Dermis microvascular lymphatic vessel endothelial cell (primary cell): ENCODE data around the gene TMCC1. TPM values are rescaled to one million over a fixed set of nuclear protein-coding genes. Genes with fewer than 3 reads are reported as not detected.
"Not testable (repeated sequence)": the region's sequence is repeated elsewhere in the genome, so short reads cannot be mapped to it uniquely, and the experiment has no call there.

Source experiments
- DNase-seq, 2 donors: peaks; one replicate each; pipeline versions ENCODE4 v3.0.0 to v3.0.0-alpha.2; 2010; ENCODE audit warnings: low read depth in 2 of 2
- total RNA-seq: library from RNA; depleted of rRNA; stranded (reverse); fragments of >200 nt; gene quantifications from 2 replicates; pipeline ENCODE4 v1.2.1, GENCODE V29; 2014

TMCC1 gene
- total RNA-seq, 1 donor from 2014 or later, result 34.7 TPM

DNA sequence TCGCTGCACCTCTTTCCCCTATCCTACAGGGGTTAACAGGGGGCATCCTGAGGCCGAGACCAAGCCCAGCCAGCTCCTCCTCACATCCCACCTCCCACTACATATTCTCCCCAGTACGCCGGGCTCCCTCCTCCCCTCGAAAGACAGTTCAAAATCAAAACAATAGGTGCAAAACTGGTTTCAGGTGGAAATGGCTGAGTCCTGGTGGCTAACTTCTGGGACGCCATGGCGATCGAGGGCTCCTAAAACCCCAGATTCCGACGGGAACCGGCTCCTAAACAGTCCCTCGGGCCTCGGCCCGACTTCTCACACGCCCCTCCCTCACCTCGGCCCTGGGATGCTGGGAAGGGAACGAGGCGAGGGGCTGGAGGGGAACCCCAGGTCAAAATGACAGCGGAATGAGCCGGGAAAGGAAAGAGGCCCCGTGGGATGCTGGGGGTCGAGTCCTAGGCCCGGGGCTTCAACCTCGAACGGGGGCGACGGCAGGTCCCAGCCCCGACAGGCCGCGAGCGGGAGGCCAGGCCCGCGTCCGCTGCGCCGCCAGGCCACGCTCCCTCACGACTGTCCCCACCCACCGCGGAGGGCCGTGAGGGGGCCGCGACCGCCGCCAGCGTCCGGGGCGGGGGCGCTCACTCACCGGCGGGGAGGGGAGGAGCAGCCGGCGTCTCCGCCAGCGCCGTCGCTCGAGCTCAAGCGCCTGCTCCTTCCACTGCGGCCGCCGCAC lies 492 bp downstream of the TMCC1 start:
- DNase-seq, result peak in 1 of 2 donors; percentile 74

GRCh38 chr3:129892486-129892856 lies 1.0 kb downstream of the TMCC1 start:
- DNase-seq, result peak in 1 of 2 donors; percentile 16

GRCh38 chr3:129890891-129891290 lies 2.6 kb downstream of the TMCC1 start:
- DNase-seq, result peak in 1 of 2 donors; percentile 27

DNA sequence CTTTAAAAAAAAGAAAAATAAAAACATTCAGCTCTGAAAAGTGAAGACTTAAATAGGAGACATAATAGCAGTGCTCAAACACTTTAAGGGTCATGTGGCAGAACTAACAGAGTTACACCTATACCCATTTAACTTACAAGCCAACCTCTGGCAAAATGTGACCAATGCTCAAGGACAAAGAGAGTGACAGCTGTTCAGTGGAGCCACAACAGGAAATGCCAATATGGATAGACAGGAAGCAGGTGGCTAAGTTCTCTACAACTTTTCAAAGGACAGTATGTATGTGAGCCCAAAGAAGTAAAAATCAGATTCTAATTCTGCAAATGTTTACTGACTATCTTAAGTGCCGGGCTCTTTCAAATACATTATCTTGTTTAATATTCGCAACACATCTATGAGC lies 3.4 kb downstream of the TMCC1 start:
- peak; percentile 74 to 86 for DNase-seq

- DNase-seq, result peak in 1 of 2 donors; percentile 78
These were observed 4.7 kb downstream of the TMCC1 start for GRCh38 chr3:129888771-129889170.

- DNase-seq, result no peak
These were observed 12.2 kb downstream of the TMCC1 start for GRCh38 chr3:129881261-129881660.

GRCh38 chr3:129878355-129878754 lies 15.2 kb downstream of the TMCC1 start:
- DNase-seq, result no peak

DNA sequence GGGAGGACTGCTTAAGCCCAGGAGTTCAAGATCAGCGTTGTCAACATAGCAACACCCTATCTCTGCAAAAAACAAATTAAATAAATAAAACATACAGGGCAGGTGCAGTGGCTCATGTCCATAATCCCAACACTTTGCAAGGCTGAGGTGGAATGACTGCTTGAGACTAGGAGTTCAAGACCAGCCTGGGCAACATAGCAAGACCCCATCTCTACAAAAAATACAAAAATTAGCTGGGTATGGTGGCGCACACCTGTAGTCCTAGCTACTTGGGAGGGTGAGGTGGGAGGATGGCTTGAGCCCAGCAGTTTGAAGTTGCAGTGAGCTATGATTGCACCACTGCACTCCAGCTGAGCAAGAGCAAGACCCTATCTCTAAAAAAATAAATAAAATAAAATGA lies 19.0 kb downstream of the TMCC1 start:
- DNase-seq, result not testable (repeated sequence)

DNA sequence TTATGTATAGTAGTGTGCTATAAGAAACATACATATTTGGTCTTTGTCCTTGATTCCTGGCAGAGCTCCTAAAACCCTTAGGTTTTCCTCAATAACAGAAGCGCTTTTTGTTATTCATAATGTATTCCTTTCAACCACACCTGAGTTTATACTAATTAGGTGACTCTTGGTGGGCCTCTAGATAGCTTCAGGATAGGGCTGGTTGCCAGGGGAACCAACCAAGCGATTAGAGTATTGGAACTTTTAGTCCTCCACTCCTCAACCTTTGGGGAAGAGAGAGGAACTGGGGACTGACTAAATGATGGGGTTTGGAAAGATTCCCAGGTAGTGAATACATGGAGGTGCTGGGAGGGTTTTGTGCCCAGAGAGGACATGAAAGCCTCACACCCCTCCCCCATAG lies 24.6 kb downstream of the TMCC1 start:
- DNase-seq, result no peak

- no peak for DNase-seq
These were observed 25.9 kb downstream of the TMCC1 start for GRCh38 chr3:129867506-129868124.

DNA sequence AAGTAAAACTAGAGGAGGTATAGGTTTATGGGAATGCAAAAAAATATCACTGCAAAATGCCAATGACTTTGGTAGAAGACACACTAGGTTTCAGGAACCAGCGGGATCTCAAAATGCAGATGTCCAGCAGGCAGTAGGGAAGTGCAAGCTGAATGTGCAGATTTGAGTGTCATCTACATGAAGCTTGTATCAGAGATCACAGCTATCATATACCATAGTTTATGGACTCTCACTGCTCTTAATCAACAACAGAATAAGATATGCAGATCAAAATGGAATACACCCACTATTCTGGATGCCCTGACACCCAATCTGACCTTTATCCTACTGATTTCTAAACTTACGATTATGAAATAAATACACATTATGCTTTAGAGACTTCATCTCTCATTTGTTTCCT lies 27.7 kb downstream of the TMCC1 start:
- DNase-seq, result no peak

DNA sequence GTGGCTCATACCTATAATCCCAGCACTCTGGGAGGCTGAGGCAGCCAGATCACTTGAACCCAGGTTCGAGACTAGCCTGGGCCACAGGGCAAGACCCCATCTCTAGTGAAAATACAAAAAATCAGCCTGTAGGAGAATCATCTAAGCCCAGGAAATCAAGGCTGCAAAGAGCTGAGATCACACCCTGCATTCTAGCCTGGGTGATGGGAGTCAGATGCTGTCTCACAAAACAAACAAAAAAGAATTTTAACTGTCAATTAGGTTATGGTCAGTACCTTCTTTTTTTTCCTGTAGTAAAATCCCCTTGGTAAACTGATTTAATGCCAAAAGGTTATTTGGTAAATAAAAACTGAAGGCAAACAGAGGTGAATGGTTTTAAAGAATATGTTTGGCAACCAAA lies 29.0 kb downstream of the TMCC1 start:
- no peak for DNase-seq

DNA sequence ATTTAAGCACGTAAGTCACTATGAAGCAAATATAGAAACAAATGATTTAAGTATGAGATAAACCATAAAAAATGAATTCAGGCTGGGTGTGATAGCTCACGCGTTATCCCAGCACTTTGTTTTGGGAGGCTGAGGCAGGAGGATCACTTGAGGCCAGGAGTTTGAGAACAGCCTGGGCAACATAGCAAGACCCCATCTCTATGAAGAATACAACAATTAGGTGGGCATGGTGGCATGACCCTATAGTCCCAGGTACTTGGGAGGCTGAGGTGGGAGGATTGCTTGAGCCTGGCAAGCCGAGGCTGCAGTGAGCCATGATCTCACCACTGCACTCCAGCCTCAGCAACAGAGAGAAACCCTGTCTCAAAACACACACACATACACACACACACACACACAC lies 34.2 kb downstream of the TMCC1 start:
- DNase-seq, result no peak

DNA sequence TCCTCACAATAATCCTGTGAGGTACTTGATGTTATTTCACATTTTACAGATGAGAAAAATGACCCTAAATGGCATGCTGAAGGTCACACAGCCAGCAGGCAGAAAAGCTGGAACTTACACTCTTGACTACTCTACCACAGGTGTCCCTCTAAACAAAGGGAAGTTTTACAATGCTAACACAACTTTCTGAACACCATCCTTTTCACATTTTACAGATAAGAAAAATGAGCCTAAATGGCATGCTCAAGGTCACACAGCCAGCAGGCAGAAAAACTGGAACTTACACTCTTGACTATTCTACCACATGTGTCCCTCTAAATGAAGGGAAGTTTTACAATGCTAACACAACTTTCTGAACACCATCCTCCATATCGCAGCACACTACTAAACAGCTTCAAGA lies 35.6 kb downstream of the TMCC1 start:
- no peak for DNase-seq

DNA sequence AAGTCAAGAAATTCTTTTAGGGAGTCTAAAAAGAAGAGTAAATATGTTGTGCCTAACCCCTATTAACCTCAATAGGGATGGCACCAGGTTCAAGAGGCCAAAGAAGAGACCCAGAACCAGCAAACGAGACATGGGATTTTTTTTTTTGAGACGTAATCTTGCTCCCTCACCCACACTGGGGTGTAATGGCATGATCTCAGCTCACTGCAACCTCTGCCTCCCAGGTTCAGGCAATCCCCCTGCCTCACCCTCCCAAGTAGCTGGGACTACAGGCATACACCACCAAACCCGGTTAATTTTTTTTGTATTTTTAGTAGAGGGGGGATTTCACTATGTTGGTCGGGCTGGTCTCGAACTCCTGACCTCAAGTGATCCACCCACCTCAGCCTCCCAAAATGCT lies 36.7 kb downstream of the TMCC1 start:
- DNase-seq, result not testable (repeated sequence)

DNA sequence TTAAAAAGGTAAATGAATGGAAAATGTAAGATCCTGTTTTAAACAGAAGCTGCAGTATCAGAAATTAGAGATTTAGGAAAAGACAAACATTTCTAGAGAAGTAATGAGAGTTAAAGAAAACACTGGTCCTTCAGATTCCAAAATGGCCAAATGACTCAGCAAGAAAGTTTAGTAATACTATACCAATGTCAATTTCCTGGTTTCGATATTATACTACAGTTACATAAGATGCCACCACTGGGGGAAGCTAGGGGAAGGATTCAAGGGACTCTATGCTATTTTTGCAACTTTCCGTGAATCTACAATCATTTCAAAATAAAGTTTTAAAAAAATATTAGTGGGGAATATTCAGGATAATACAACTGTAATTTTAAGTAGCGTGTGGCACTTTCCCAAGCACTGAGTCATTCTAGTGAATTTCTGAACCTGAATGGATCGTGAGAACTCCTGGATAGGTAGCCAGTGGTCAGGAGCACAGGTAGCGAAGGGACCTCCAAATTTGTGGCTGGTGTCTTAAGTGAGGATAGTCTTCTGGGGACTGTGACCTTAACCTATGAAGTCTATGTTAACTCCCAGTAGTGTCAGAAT lies 37.6 kb downstream of the TMCC1 start:
- peak in 1 of 2 donors; percentile 26 for DNase-seq

DNA sequence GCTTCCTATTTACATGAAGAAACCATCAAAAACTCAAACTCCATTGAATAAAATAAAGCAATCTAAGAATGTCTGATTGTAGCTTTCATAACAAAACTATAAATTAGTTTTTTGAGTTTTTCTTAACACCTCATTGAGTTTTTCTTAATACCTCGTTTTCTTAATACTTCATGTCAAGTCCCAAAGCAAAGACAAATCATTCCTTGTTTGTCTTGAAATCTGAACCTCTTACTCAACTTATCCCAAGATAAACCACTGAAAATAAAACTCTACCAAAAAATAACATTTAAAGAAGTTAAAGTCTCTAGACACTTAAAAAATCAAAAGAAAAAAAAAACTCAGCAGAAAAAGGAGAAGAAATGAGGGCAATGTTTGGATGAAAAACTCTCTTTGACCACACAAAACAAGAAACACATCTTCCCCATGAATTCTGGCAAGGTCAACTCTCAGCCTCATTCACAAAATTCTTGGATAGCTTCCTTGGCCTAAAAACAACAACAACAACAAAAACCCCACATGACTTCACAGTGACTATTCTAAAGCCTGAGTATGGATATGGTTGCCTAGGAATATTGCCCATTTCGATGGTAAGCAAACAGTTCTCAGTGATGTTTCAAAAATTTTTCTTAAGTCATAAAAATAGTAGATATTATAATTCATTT lies 38.2 kb downstream of the TMCC1 start:
- peak in 1 of 2 donors; percentile 20 for DNase-seq

GRCh38 chr3:129854460-129854859 lies 39.1 kb downstream of the TMCC1 start:
- DNase-seq, result no peak

GRCh38 chr3:129845956-129846355 lies 47.6 kb downstream of the TMCC1 start:
- no peak for DNase-seq

DNA sequence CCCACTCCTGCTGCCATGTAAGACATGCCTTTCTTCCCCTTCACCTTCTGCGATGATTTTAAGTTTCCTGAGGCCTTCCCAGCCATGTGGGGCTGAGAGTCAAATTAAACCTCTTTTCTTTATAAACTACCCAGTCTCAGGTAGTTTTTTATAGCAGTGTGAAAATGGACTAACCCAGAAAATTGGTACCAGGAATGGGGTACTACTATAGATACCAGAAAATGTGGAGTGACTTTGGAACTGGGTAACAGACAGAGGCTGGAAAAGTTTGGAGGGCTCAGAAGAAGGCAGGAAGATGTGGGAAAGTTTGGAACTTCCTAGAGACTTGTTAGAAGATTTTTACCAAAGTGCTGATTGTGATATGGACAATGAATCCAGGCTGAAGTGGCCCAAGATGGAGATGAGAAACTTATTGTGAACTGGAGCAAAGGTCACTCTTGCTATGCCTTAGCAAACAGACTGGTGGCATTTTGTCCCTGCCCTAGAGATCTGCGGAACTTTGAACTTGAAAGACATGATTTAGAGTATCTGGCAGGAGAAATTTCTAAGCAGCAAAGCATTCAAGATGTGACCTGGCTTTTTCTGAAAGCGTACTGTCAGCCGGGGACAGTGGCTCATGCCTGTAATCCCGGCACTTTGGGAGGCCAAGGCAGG lies 52.7 kb downstream of the TMCC1 start:
- no peak for DNase-seq

- DNase-seq, result no peak
These were observed 55.4 kb downstream of the TMCC1 start for GRCh38 chr3:129838086-129838485.
